Spinal cord (tissue), 10 donors: Measurements from ENCODE around the gene MSMP. TPM values are rescaled to one million over a fixed set of nuclear protein-coding genes. Genes with fewer than 3 reads are reported as not detected.

Experiments
- DNase-seq, 6 donors: peaks; one replicate each; pipeline versions ENCODE4 v3.0.0 to v3.0.0-alpha.2; 2013 to 2015; ENCODE audit warnings: low spot score in 6 of 6, low read depth in 4 of 6
- H3K27ac ChIP-seq: one replicate; pipeline ENCODE4 v1.5.1; 2013; ENCODE audit warnings: low read depth, low read length, control low read depth
- H3K27me3 ChIP-seq: one replicate; pipeline ENCODE4 v1.6.1; 2013; ENCODE audit warnings: low read length; ENCODE audit not compliant: control insufficient read depth, insufficient read depth
- H3K36me3 ChIP-seq: one replicate; pipeline ENCODE4 v1.6.1; 2013; ENCODE audit warnings: low read length; ENCODE audit not compliant: control insufficient read depth, insufficient read depth
- H3K4me1 ChIP-seq: one replicate; pipeline ENCODE4 v1.6.1; 2013; ENCODE audit warnings: low read length; ENCODE audit not compliant: control insufficient read depth, insufficient read depth
- H3K4me3 ChIP-seq: one replicate; pipeline ENCODE4 v1.5.1; 2013; ENCODE audit warnings: low read depth, low read length, control low read depth
- H3K9me3 ChIP-seq: one replicate; pipeline ENCODE4 v1.6.1; 2013; ENCODE audit warnings: low read length; ENCODE audit not compliant: control insufficient read depth, insufficient read depth
- WGBS: methylation state at CpG from one replicate; pipeline ENCODE4 v1.1.5; 2013; ENCODE audit warnings: missing lambda C conversion rate; ENCODE audit not compliant: insufficient coverage; 5-methylcytosine and 5-hydroxymethylcytosine counted together
- polyA plus RNA-seq, 2 donors: library from polyadenylated mRNA; unstranded; fragments of 120-200 nt; gene quantifications; one replicate each; pipeline ENCODE4 v1.2.1, GENCODE V29; 2013; ENCODE audit not compliant: insufficient read length in 2 of 2
- total RNA-seq, 2 donors: library from RNA; depleted of rRNA in 1 of 2; stranded (reverse); fragments of 120-200 nt in 1 of 2; fragments of >200 nt in 1 of 2; gene quantifications; one replicate each; pipeline versions ENCODE4 v1.2.3 to v1.2.4, GENCODE V29; 2013 to 2014
- donor health status: healthy.

MSMP gene
- total and polyA plus RNA-seq, 4 donors, result 0.77 to 1.6 TPM; not detected in 2

GRCh38 chr9:35774907-35775635 lies 21.0 kb upstream of the MSMP start:
- peak in 2 of 6 donors; percentile 19 to 38 for DNase-seq
- Histone ChIP-seq H3K9me3 (no peaks in the 10 kb centered on the region), H3K27ac (no peak overlapping the region), H3K36me3 (no peaks in the 10 kb centered on the region), H3K4me3 (no peak overlapping the region), H3K4me1 (peaks cover 3% of the 10 kb centered on the region), H3K27me3 (no peaks in the 10 kb centered on the region)
- 39% methylated on average over 3 of the region's 7 CpGs for WGBS

- Histone ChIP-seq H3K4me3 (no peak overlapping the region), H3K36me3 (peaks cover 2% of the 10 kb centered on the region), H3K4me1 (peaks cover 3% of the 10 kb centered on the region), H3K27me3 (no peaks in the 10 kb centered on the region), H3K9me3 (no peaks in the 10 kb centered on the region), H3K27ac (no peak overlapping the region)
- 96% methylated on average over 2 of the region's 3 CpGs for WGBS
- DNase-seq, result no peak
Measured at GRCh38 chr9:35771943-35772342, 17.9 kb upstream of the MSMP start.

- Histone ChIP-seq H3K27me3 (no peaks in the 10 kb centered on the region), H3K4me1 (peaks cover 3% of the 10 kb centered on the region), H3K4me3 (no peak overlapping the region), H3K27ac (no peak overlapping the region), H3K36me3 (peaks cover 2% of the 10 kb centered on the region), H3K9me3 (no peaks in the 10 kb centered on the region)
- no CpG with 5 or more reads among the region's 1 CpG for WGBS
- DNase-seq, result peak in 1 of 6 donors; percentile 57
Measured at GRCh38 chr9:35771534-35771933, 17.5 kb upstream of the MSMP start.

GRCh38 chr9:35771075-35771433 lies 17.0 kb upstream of the MSMP start:
- H3K36me3 ChIP-seq, result peaks cover 2% of the 10 kb centered on the region
- no peaks in the 10 kb centered on the region for H3K9me3 ChIP-seq
- peaks cover 3% of the 10 kb centered on the region for H3K4me1 ChIP-seq
- no peak overlapping the region for H3K4me3 ChIP-seq
- H3K27me3 ChIP-seq, result no peaks in the 10 kb centered on the region
- WGBS, result no CpG with 5 or more reads among the region's 4 CpGs
- DNase-seq, result no peak
- peak overlapping the region; percentile 35 for H3K27ac ChIP-seq

GRCh38 chr9:35769763-35770162 lies 15.7 kb upstream of the MSMP start:
- no peaks in the 10 kb centered on the region for H3K27me3 ChIP-seq
- H3K27ac ChIP-seq, result no peak overlapping the region
- no peaks in the 10 kb centered on the region for H3K9me3 ChIP-seq
- no peak for DNase-seq
- WGBS, result 80% methylated on average over 1 of the region's 1 CpG
- peaks cover 2% of the 10 kb centered on the region for H3K36me3 ChIP-seq
- no peaks in the 10 kb centered on the region for H3K4me1 ChIP-seq
- no peak overlapping the region for H3K4me3 ChIP-seq

GRCh38 chr9:35767458-35767857 lies 13.4 kb upstream of the MSMP start:
- H3K9me3 ChIP-seq, result no peaks in the 10 kb centered on the region
- DNase-seq, result no peak
- H3K4me3 ChIP-seq, result no peak overlapping the region
- H3K36me3 ChIP-seq, result peaks cover 2% of the 10 kb centered on the region
- H3K27ac ChIP-seq, result no peak overlapping the region
- no peaks in the 10 kb centered on the region for H3K4me1 ChIP-seq
- no CpG with 5 or more reads among the region's 1 CpG for WGBS
- H3K27me3 ChIP-seq, result no peaks in the 10 kb centered on the region

- no peaks in the 10 kb centered on the region for H3K4me1 ChIP-seq
- no peaks in the 10 kb centered on the region for H3K9me3 ChIP-seq
- H3K27ac ChIP-seq, result no peak overlapping the region
- DNase-seq, result no peak
- H3K4me3 ChIP-seq, result no peak overlapping the region
- WGBS, result no CpG with 5 or more reads among the region's 2 CpGs
- peaks cover 2% of the 10 kb centered on the region for H3K36me3 ChIP-seq
- no peaks in the 10 kb centered on the region for H3K27me3 ChIP-seq
Measured at GRCh38 chr9:35766997-35767396, 12.9 kb upstream of the MSMP start.

- no peak overlapping the region for H3K4me3 ChIP-seq
- no peak overlapping the region for H3K27ac ChIP-seq
- no peaks in the 10 kb centered on the region for H3K36me3 ChIP-seq
- no CpG with 5 or more reads among the region's 1 CpG for WGBS
- no peak for DNase-seq
- H3K27me3 ChIP-seq, result no peaks in the 10 kb centered on the region
- H3K9me3 ChIP-seq, result no peaks in the 10 kb centered on the region
- no peaks in the 10 kb centered on the region for H3K4me1 ChIP-seq
Measured at GRCh38 chr9:35763803-35764202, 9.7 kb upstream of the MSMP start.

GRCh38 chr9:35763181-35763580 lies 9.1 kb upstream of the MSMP start:
- Histone ChIP-seq H3K27me3 (no peaks in the 10 kb centered on the region), H3K4me1 (no peaks in the 10 kb centered on the region), H3K4me3 (no peak overlapping the region), H3K36me3 (no peaks in the 10 kb centered on the region), H3K9me3 (no peaks in the 10 kb centered on the region), H3K27ac (no peak overlapping the region)
- WGBS, result no CpG with 5 or more reads among the region's 2 CpGs
- DNase-seq, result no peak

- Histone ChIP-seq H3K36me3 (peaks cover 3% of the 10 kb centered on the region), H3K4me3 (no peak overlapping the region), H3K4me1 (peaks cover 11% of the 10 kb centered on the region), H3K9me3 (no peaks in the 10 kb centered on the region), H3K27me3 (no peaks in the 10 kb centered on the region), H3K27ac (peak overlapping the region; percentile 47)
- 78% methylated on average over 2 of the region's 2 CpGs for WGBS
- DNase-seq, result peak in 2 of 6 donors; percentile 49 to 60
Measured at GRCh38 chr9:35760651-35761050, 6.6 kb upstream of the MSMP start.
